Activated CD8-positive, alpha-beta memory T cell treated with anti-CD3 and anti-CD28 coated beads for 48 hours (primary cell): ENCODE results near the gene SRPX.

Experiments used
- DNase-seq, 3 experiments: peaks; one replicate each; pipeline ENCODE4 v3.0.0-alpha.2; 2020; ENCODE audit warnings: low read depth in 2 of 3, low spot score in 2 of 3

The SRPX gene

DNA sequence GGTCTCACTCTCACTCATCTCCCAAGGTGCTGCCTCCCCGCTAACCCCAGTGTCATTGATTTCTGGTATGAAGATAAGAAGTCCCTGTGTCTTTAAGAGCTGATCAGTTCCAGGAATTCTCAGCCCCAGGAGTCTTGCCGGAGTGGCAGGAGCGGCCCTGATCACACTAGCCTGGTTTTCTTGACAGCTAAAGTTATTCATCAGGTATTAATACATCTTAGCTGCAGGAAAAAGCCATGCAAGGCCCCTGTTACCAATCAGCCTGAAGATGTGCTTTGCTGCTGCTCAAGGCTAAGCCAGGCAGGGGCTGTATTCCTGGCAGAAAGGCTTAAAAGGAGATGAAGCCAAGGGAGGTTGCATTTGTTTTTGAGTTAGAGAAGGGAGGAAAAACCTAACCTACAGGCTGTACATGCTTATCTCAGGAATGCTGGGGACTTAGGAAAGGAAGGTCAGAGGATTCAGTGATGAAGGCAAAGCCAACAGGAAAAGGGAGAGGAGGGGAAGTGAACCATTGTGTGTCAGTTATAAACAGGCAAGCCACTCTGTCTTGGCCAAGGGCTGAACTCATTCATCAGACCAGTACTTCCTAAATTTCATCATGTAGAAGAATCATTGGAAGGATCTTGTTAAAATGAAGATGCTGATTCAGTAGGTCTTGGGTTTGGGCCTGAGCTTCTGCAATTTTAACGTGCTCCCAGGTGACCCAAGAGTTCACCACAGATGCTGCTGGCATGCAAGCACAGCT is 8.6 kb downstream of the SRPX start:
- no peak for DNase-seq

DNA sequence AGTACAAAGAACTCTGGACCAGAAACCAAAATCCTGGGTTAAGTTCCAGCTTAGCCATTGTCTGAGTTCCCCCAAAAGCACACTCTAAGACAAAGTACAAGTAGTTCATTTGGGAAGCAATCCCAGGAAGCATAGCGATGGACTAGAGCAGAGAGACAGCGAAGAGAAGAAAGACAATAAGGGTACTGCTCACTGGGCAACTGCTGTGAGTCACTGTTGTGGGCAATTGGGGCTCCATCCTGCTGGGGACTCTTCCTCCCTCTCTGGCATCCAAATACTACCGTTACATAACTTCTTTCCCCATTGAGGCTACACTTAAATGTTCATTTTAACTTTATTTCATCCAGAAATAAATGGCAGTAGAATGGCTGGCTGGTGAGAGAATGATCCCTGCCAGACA is 14.1 kb downstream of the SRPX start:
- DNase-seq: no peak

- no peak for DNase-seq
These were observed 14.6 kb downstream of the SRPX start for GRCh38 chrX:38206036-38206435.

DNA sequence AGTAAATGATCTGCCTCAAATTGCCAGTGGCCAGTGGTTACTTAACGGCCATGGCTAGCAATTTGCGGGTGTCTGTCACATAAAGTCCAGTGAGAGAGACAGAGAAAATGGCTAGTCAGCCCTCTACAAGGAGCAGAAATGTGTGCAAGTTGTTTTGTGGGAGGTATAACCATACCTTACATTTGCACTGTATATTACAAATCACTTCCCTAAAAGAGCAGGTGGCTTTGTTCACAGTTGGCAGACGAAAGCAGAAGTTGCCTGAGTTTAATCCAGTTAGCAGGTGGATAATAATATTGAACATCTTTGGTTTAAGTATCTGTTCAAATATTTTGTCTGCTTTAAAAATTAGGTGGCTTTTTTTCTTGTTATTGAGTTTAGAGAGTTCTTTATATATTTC is 15.6 kb downstream of the SRPX start:
- no peak for DNase-seq

DNA sequence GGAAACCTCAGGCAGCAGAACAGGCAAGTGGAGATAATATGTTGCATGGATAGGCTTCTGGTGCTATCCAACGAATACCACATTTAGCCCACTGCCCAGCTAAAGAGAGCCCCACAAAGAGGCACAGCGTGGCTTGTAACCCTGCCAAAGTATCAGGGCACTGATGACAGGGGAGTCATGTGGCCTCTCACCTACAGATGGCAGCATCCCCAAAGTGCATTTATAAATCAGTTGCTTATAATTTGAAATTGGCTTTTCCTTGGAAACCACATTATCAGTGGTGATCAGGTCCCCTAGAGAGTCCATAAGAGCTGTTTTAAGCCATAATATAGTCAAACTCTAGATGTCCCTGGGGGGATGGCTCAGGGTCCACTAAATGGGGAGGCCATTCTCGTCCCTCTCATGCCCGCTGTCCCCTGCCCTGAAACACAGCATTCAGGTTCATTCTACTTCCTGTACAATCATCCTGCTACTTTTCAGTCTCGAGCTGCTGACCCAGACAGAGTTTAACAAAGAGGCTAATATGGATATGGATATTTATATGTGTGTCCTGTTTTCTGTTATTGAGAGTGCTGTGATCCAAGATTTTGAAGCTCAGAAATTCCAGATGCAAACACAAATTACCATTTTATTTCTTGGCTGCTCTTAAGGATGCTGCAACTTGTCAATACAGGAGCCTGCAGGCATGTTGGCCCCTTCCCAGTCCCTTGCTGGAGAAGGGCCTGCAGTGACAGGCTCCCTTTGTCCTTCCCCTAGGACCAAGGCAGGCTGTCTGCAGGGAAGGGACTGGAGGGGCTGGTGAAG is 28.5 kb downstream of the SRPX start:
- no peak for DNase-seq

DNA sequence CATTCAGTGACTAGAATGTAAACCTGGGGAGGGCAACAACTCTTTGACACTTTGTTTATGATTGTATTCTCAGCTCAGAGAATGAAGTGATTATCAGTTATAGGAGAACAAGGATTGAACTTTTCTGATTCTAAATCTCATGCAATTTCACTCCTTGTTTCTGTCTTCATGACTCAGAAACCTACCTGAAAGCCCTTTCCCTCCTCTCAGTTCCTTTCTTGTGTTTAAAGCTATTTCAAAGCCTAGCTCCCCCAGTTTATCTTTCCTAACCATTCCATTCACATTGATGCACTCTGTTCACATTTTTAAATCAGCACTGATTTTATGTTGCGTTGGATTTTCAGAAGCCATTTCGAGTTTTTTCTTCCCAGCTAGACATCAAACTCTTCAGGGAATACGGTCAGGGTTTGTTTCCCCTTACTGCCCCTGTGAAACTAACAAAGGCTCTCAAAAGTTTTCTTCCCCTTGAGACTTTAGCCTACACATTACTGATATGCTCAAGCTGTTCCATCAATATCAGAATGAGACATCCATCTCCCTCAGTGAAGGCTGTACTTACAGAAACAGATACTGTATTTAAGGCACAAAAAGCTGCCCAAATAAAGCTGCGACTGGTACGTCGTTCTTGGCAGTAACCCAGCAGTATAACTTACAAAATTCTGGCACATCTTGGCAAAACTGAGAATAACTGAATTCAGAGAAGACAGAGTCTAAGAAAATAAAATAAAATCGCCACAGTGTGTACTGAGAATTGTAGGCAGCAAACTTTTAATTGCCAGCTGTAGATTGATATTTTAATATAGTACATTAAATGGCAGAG is 31.0 kb downstream of the SRPX start:
- DNase-seq: no peak

DNA sequence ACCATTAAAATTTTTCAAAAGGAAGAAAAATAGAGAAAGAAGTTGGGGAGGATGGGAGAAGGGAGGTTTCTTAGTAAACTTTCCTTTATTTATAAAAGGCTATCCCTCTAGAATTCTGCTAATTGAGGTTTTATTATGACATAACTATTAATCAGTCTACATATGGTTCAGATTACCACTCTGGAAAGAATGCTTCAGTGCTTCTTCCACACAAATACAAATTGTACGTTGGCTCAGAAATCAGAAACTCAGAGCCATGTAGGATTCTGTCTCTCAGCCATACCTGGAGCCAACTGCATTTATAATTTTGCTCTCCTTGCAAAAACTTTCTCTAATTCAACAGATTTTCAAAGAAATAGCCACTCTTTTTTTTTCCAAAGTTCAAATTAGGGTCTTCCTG is 37.1 kb downstream of the SRPX start:
- no peak for DNase-seq

- DNase-seq: no peak
These were observed 39.3 kb downstream of the SRPX start for GRCh38 chrX:38181357-38181756.

GRCh38 chrX:38178396-38178795 is 42.3 kb downstream of the SRPX start:
- no peak for DNase-seq

DNA sequence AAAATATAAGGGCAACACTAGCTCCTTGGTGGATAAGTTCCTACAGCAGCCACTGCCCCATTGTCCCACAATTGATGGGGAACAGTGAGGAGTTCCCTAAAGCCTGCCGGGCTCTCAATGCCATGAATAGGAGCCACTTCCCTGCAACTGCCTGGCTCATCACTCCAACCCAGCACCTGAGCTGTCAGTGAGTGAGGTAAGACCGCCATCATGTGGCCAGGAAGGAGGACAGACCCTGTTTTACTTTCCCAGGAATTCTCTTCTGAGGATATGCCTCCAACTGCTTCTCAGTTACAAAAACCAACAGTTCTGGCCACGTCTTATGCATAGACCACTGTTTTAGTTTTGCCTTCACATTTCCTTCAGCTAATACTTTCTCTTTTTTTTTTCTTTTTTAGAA is 45.5 kb downstream of the SRPX start:
- no peak for DNase-seq

DNA sequence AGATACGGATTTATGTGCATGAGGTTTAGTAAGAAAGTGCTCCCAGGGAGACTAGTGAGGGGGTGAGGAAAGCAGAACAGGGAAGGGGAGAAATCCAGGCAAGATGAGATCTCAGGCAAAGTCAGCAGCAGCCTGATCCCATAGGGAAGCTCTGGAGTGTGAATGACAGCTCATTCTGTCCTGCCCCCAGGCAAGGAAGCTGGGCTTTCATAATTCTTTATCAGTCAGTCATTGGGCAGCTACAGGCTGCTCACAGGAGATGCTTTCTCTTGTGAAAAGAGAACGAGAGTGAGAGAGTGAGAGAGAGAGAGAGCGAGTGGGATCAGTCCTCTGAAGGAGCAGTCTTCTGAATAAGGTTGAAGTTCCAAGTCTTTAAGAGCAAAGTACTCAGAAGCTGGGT is 48.1 kb downstream of the SRPX start:
- no peak for DNase-seq

DNA sequence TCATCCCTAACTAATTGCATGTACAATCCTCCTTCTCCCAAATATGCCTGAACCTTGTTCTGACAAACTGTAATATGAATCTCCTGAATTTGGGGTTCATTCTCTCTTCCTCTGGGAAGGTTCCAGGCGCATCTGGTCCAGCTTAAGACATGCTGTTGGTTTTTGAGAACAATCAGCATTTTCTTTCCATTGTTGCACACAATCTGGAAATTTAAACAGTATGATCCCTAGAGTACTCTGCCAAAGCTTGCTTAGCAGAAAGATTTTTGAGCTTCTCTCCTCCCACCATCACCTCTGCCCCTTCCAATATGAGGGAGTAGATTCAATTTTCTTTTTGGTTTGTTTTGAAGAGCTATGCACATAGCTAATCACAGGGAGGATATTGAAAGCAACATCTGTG is 50.1 kb downstream of the SRPX start:
- no peak for DNase-seq

DNA sequence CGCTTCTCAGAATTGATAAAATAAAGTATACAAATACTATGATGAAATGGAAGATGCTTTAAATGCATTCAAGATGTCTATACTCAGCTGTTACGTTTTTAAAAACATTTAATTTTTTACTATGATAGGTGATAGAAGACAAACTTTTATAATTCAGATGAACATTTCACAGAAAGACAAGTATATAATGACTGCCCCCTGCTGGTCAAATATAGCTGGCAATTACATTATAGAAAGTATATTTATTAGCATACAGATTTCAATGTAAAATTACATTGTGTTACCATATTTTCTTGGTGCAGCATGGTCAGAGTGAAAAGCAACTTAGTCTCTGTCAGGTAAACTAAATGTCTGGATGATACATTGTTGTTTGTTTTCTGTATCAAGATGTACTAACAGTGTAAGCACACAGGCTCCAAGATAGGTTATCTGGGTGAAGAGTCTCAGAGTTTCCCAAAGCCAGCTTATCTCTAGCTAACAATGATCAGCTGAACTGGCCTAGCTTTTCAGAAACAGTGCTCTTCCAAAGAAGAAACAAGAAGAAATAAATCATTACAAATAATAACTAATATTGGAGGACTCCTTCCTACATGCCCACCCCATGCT is 54.1 kb downstream of the SRPX start:
- no peak for DNase-seq

- no peak for DNase-seq
These were observed 55.6 kb downstream of the SRPX start for GRCh38 chrX:38165023-38165422.

DNA sequence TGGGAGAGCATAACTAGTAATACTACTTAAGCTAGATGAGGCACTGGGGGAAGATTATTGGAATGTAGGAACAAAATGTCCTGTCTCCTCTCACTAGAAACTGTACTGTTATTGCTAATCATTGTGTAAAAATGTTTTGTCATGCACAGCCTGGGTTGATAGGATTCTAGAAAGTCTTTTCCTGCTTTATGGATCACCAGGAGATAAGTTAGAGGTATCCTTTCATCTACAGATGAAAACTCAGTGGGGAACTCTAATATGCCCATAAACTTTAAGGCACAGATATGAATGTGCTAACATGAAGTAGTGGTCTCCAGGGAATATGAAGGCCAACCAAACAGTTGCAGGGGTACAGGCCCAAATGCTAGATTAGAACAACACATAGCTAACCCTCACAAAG is 57.5 kb downstream of the SRPX start:
- DNase-seq: no peak

DNA sequence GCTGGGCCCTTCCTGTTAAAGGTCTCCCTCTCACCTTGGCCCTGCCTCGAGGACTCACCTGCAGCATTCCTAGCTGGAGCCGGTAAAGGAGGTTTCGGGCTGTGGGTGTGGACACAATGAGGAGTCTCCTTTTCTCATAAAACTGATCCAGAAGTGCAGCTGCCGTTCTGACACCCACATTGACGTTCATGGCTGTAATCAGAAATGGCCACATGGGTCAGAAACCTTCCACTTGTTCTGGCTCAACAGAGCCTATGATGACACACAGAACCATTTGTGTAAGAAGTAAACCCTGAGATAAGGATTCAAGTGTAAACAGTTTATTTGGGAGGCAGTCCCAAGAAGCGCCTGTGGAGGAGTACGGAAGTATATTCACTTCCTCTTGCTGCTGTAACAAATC is 63.8 kb downstream of the SRPX start:
- DNase-seq: no peak

- DNase-seq: no peak
These were observed 65.9 kb downstream of the SRPX start for GRCh38 chrX:38154818-38155217.

DNA sequence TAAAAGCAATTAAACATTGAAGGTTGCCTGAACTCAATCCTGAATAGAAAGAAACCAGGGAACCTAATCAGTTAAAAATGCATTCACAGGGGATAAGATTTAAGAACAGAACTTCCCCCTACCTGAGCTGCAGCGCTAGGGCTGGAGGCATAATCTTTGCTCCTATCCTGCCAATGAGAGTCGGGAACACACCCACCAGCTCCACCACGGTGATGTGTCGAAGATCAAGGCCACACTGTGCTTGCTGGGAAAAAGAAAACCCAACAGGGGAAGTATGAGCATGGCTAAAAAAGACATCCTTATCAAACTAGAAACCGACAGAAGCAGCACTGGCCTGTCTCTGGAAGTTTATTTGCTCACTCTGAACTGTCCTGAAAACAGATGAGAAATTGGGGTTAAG is 66.3 kb downstream of the SRPX start:
- no peak for DNase-seq

GRCh38 chrX:38151441-38151840 is 69.2 kb downstream of the SRPX start:
- no peak for DNase-seq

DNA sequence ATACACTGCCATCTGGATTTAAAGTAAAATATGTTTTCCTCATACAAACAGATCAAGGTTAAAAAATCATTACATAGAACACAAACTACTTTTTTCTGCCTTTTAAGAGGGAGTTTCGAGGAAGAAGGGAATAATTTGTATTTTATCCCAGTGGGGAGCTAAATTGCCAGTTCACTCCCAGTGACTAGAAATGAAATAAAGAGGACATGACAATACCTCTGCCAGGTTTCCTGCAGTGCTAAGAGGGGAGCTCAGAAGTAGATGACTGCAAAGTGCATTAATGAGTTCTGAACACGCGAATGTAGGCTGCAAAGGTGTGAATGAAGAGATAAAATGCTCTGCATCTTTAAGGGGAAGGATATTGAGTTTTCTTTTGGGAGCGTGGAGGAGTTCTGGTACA is 69.7 kb downstream of the SRPX start:
- DNase-seq: no peak

DNA sequence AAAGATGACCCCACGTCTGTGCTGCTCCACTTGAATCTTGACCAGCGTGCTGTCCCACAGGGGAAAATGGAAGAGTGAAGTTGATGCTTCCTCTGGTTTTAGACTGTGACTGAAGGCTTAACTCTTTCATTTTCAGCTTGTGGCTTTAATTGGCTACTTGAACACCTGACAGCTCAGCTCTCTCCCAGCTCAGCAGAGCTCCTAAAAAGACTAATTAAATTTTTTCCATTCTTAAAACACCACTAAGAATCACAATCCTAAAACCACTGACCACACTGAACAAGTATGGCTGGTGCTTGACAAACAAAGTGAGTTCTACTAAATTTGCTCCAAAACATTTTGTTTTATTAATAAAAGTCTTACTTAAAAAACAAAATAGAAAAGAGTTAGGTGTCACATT is 71.7 kb downstream of the SRPX start:
- DNase-seq: no peak

- no peak for DNase-seq
These were observed 78.1 kb downstream of the SRPX start for GRCh38 chrX:38142610-38143009.
